Osteoblast (primary cell): ENCODE results near the gene METAP1D. TPM values are rescaled to one million over a fixed set of nuclear protein-coding genes. Genes with fewer than 3 reads are reported as not detected.

ENCODE experiments used
- DNase-seq: peaks from one replicate; pipeline ENCODE4 v3.0.0; 2011; ENCODE audit warnings: low spot score, mixed read lengths; ENCODE audit not compliant: insufficient read length; ENCODE audit errors: missing footprints
- H2AFZ ChIP-seq: 2 replicates; pipeline ENCODE4 v1.6.0; 2011; ENCODE audit warnings: mild to moderate bottlenecking, low read length
- H3K27ac ChIP-seq: 2 replicates; pipeline ENCODE4 v1.5.1; 2011; ENCODE audit warnings: mild to moderate bottlenecking, low read depth, low read length, moderate library complexity
- H3K27me3 ChIP-seq: 2 replicates; pipeline ENCODE4 v1.6.0; 2012; ENCODE audit warnings: mild to moderate bottlenecking, control low read depth, inconsistent platforms, low read length, moderate library complexity; ENCODE audit not compliant: insufficient read depth
- H3K36me3 ChIP-seq: 2 replicates; pipeline ENCODE4 v1.5.1; 2011; ENCODE audit warnings: mild to moderate bottlenecking, low read length, control low read depth, moderate library complexity; ENCODE audit not compliant: insufficient read depth
- H3K4me1 ChIP-seq: 2 replicates; pipeline ENCODE4 v1.5.1; 2011; ENCODE audit warnings: mild to moderate bottlenecking, low read length, control low read depth, moderate library complexity; ENCODE audit not compliant: insufficient read depth
- H3K4me2 ChIP-seq: 2 replicates; pipeline ENCODE4 v1.6.0; 2011; ENCODE audit warnings: mild to moderate bottlenecking, low read length; ENCODE audit not compliant: insufficient read depth
- H3K4me3 ChIP-seq: fragments of 200-600 bp; sonication (generic); 3 replicates; pipeline ENCODE4 v1.5.1; 2012; ENCODE audit warnings: mild to moderate bottlenecking, low read length, inconsistent platforms; ENCODE audit not compliant: insufficient read depth
- H3K79me2 ChIP-seq: 2 replicates; pipeline ENCODE4 v1.6.0; 2012; ENCODE audit warnings: mild to moderate bottlenecking, low read length, control low read depth, inconsistent platforms; ENCODE audit not compliant: insufficient read depth
- H3K9me3 ChIP-seq: 2 replicates; pipeline ENCODE4 v1.5.1; 2011; ENCODE audit warnings: low read depth, low read length, control low read depth
- H4K20me1 ChIP-seq: 2 replicates; pipeline ENCODE4 v1.6.0; 2012; ENCODE audit warnings: mild to moderate bottlenecking, low read length, control low read depth; ENCODE audit not compliant: insufficient read depth
- total RNA-seq: library from RNA; depleted of rRNA; stranded (reverse); fragments of >200 nt; gene quantifications from 2 replicates; pipeline ENCODE4 v1.2.3, GENCODE V29; 2012
- TF ChIP-seq, protein P1 (sequence below): IDR thresholded peaks from 2 replicates; pipeline ENCODE4 v1.5.1; 2011; ENCODE audit warnings: mild to moderate bottlenecking, low read depth, low read length, moderate library complexity; ENCODE audit errors: extremely low read depth

Gene METAP1D
- total RNA-seq, 1 donor = 11.2 TPM

DNA sequence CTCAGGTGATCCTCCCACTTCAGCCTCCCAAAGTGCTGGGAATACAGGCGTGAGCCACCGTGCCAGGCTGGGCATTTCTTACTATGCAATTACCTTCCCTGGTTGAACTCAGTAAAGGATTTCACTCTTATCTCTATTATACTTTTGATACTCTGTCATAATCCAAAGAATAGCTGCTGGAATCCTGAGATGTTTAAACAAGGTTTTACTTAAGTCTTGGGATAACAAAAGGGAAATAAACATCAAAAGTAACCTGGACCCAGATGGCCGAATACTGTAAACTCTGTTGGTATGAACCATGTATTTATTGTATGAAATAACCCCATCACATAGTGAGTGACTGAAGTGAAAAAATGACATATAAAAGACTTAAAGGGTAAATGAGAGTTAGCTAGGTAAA, 114.8 kb downstream of the METAP1D start:
- Histone ChIP-seq H3K79me2 (no peaks in the 10 kb centered on the region), H3K27me3 (no peaks in the 10 kb centered on the region), H3K36me3 (no peaks in the 10 kb centered on the region), H2AFZ (no peak overlapping the region), H3K27ac (no peak overlapping the region), H3K4me1 (peaks cover 14% of the 10 kb centered on the region), H3K4me3 (no peak overlapping the region), H3K4me2 (no peak overlapping the region), H4K20me1 (no peaks in the 10 kb centered on the region), H3K9me3 (no peaks in the 10 kb centered on the region)
- TF ChIP-seq, protein P1, sequence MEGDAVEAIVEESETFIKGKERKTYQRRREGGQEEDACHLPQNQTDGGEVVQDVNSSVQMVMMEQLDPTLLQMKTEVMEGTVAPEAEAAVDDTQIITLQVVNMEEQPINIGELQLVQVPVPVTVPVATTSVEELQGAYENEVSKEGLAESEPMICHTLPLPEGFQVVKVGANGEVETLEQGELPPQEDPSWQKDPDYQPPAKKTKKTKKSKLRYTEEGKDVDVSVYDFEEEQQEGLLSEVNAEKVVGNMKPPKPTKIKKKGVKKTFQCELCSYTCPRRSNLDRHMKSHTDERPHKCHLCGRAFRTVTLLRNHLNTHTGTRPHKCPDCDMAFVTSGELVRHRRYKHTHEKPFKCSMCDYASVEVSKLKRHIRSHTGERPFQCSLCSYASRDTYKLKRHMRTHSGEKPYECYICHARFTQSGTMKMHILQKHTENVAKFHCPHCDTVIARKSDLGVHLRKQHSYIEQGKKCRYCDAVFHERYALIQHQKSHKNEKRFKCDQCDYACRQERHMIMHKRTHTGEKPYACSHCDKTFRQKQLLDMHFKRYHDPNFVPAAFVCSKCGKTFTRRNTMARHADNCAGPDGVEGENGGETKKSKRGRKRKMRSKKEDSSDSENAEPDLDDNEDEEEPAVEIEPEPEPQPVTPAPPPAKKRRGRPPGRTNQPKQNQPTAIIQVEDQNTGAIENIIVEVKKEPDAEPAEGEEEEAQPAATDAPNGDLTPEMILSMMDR = no peak
- DNase-seq = no peak

GRCh38 chr2:172116107-172116506, 116.4 kb downstream of the METAP1D start:
- H3K79me2 ChIP-seq = no peaks in the 10 kb centered on the region
- H4K20me1 ChIP-seq = no peaks in the 10 kb centered on the region
- TF ChIP-seq, protein P1 = no peak
- H3K4me1 ChIP-seq = peaks cover 14% of the 10 kb centered on the region
- no peak overlapping the region for H3K4me2 ChIP-seq
- H3K9me3 ChIP-seq = no peaks in the 10 kb centered on the region
- no peak for DNase-seq
- H3K36me3 ChIP-seq = no peaks in the 10 kb centered on the region
- H3K27ac ChIP-seq = no peak overlapping the region
- no peaks in the 10 kb centered on the region for H3K27me3 ChIP-seq
- no peak overlapping the region for H2AFZ ChIP-seq
- no peak overlapping the region for H3K4me3 ChIP-seq

GRCh38 chr2:172119089-172119488, 119.3 kb downstream of the METAP1D start:
- H2AFZ ChIP-seq = peak overlapping the region; percentile 61
- peak overlapping the region; percentile 75 for H3K27ac ChIP-seq

GRCh38 chr2:172120118-172120517, 120.4 kb downstream of the METAP1D start:
- TF ChIP-seq, protein P1 = no peak
- Histone ChIP-seq H3K27ac (no peak overlapping the region), H3K27me3 (no peaks in the 10 kb centered on the region), H3K4me3 (no peak overlapping the region), H2AFZ (no peak overlapping the region), H3K36me3 (no peaks in the 10 kb centered on the region), H3K9me3 (no peaks in the 10 kb centered on the region), H3K79me2 (no peaks in the 10 kb centered on the region), H3K4me2 (no peak overlapping the region), H3K4me1 (peaks cover 13% of the 10 kb centered on the region), H4K20me1 (no peaks in the 10 kb centered on the region)
- no peak for DNase-seq

More at GRCh38 chr2:172119089-172119488, 119.3 kb downstream of the METAP1D start:
- Histone ChIP-seq H3K27me3 (no peaks in the 10 kb centered on the region), H3K4me3 (no peak overlapping the region), H3K4me1 (peaks cover 13% of the 10 kb centered on the region), H3K4me2 (peak overlapping the region; percentile 66), H3K79me2 (no peaks in the 10 kb centered on the region), H3K36me3 (no peaks in the 10 kb centered on the region), H3K9me3 (no peaks in the 10 kb centered on the region), H4K20me1 (no peaks in the 10 kb centered on the region)
- TF ChIP-seq, protein P1 = no peak
- DNase-seq = no peak
